GM19238 (cell line): Measurements from ENCODE around the gene TAS2R42.
A peak's percentile ranks its signal among the peaks of the same experiment; 100 is the strongest.

Source experiments
- DNase-seq: peaks from one replicate; pipeline ENCODE4 v3.0.0; 2011; ENCODE audit warnings: low spot score; ENCODE audit not compliant: insufficient read length

Gene TAS2R42

GRCh38 chr12:11186837-11187236 lies at the start of gene TAS2R42:
TAS2R42 (minus strand) TSS chr12:11186937; CDS start chr12:11186937, 0 bp downstream.
- DNase-seq: no peak

- DNase-seq: no peak
Measured at GRCh38 chr12:11233532-11233931, 46.8 kb upstream of the TAS2R42 start.

- DNase-seq: peak; percentile 1
Measured at GRCh38 chr12:11228296-11228879, 41.7 kb upstream of the TAS2R42 start.

- DNase-seq: no peak
Measured at GRCh38 chr12:11227373-11227772, 40.6 kb upstream of the TAS2R42 start.

GRCh38 chr12:11209113-11209512 lies 22.4 kb upstream of the TAS2R42 start:
- DNase-seq: no peak

- no peak for DNase-seq
Measured at GRCh38 chr12:11204173-11204572, 17.4 kb upstream of the TAS2R42 start.

- no peak for DNase-seq
Measured at GRCh38 chr12:11202811-11203210, 16.1 kb upstream of the TAS2R42 start.

- no peak for DNase-seq
Measured at GRCh38 chr12:11183011-11183410, 3.7 kb downstream of the TAS2R42 start.

- no peak for DNase-seq
Measured at GRCh38 chr12:11182529-11182928, 4.2 kb downstream of the TAS2R42 start.

GRCh38 chr12:11178250-11178649 lies 8.5 kb downstream of the TAS2R42 start:
- DNase-seq: no peak

- DNase-seq: no peak
Measured at GRCh38 chr12:11174022-11174421, 12.7 kb downstream of the TAS2R42 start.

GRCh38 chr12:11171969-11172675 lies 14.6 kb downstream of the TAS2R42 start:
- DNase-seq: no peak

- peak; percentile 69 for DNase-seq
Measured at GRCh38 chr12:11171145-11171968, 15.4 kb downstream of the TAS2R42 start, which contains the start of gene SMIM10L1. SMIM10L1 (plus strand) TSS chr12:11171194; CDS start chr12:11171357, 163 bp downstream.

- DNase-seq: no peak
Measured at GRCh38 chr12:11170810-11171144, 16.0 kb downstream of the TAS2R42 start.

- no peak for DNase-seq
Measured at GRCh38 chr12:11166300-11166699, 20.4 kb downstream of the TAS2R42 start.

- no peak for DNase-seq
Measured at GRCh38 chr12:11164384-11164783, 22.4 kb downstream of the TAS2R42 start.

- no peak for DNase-seq
Measured at GRCh38 chr12:11162502-11162901, 24.2 kb downstream of the TAS2R42 start.

GRCh38 chr12:11158885-11159444 lies 27.8 kb downstream of the TAS2R42 start:
- DNase-seq: no peak

- no peak for DNase-seq
Measured at GRCh38 chr12:11154400-11154925, 32.3 kb downstream of the TAS2R42 start.

- no peak for DNase-seq
Measured at GRCh38 chr12:11152725-11153124, 34.0 kb downstream of the TAS2R42 start.

- DNase-seq: no peak
Measured at GRCh38 chr12:11150832-11151231, 35.9 kb downstream of the TAS2R42 start.

- DNase-seq: no peak
Measured at GRCh38 chr12:11147420-11147819, 39.3 kb downstream of the TAS2R42 start.
